ENCODE results near the gene REC8. TPM values are rescaled to one million over a fixed set of nuclear protein-coding genes. Genes with fewer than 3 reads are reported as not detected.
A peak's percentile ranks its signal among the peaks of the same experiment; 100 is the strongest.
"Not testable (repeated sequence)": the region's sequence is repeated elsewhere in the genome, so short reads cannot be mapped to it uniquely, and the experiment has no call there.

REC8 gene
- total and polyA plus RNA-seq, 5 donors from 2014 or later: 9.7 to 145 (median 13.7) TPM

DNA sequence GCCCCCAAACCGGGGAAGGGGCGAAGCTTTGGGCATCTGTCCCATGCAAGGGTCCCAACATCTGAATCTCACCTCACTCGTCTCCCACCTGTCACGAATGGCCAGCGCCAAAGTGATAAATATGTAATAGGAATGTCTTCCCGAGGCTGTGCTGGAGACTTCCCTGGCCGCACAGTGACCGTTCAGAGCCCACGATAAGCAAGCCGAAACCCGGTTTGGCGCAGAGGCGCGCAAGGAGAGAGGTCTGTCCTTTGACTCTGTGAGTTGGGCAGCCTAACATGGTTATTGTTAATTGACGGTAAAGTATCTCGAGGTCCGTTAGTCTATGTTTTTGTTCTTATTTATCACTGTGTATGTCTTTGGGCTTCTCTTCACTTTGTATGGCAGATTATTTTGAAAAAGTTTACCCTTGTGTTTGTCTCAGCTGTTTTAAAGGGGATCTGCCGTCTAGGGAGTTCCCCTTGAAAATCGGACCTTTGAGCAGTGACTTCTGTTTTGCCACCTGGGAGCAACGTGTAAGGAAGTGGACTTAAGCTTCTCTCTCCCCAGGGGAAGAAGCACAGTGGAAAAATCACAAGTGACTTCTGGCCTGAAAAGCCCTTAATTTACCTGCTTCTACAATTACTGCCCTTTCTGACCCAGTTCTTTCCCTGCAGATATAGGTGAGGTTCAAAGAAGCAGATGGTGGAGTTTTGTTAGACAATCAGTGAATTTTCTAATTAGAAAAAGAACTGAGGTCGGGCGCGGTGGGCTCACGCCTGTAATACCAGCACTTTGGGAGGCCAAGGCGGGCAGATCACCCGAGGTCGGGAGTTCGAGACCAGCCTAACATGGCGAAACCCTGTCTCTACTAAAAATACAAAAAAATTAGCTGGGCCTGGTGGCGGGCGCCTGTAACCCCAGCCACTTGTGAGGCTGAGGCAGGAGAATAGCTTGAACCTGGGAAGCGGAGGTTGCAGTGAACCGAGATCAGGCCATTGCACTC lies 24.5 kb downstream of the REC8 start:
- H3K4me1 ChIP-seq (ENCODE audit: control insufficient read depth, insufficient read depth, low read length, poor library complexity, severe bottlenecking): peaks cover 40% of the 10 kb centered on the region
- H3K27me3 Mint-ChIP-seq: peaks cover 13% of the 10 kb centered on the region
- H3K27me3 ChIP-seq (ENCODE audit: control insufficient read depth, insufficient read depth, low read length): no peaks in the 10 kb centered on the region
- H3K27ac Mint-ChIP-seq: peak overlapping the region; percentile 98
- peak overlapping the region; percentile 94 to 99 (median 96) for H3K4me3 Mint-ChIP-seq
- ATAC-seq (ENCODE audit: low read depth in 2 of 2) (no peak), DNase-seq (peak in 1 of 3 donors; percentile 35)
- H3K4me3 ChIP-seq (ENCODE audit: low read depth, low read length): peak overlapping the region; percentile 79
- H3K27ac ChIP-seq (ENCODE audit: insufficient read depth, low read length, poor library complexity, severe bottlenecking): peak overlapping the region; percentile 98
- H3K4me1 Mint-ChIP-seq: peaks cover 27 to 72% (median 45%) of the 10 kb centered on the region in 4 donors
- H3K9me3 Mint-ChIP-seq: peaks cover 0 to under 1% (median 0%) of the 10 kb centered on the region in 7 donors
- peaks cover 13% of the 10 kb centered on the region for H3K36me3 ChIP-seq (ENCODE audit: control insufficient read depth, insufficient read depth, low read length)
- no peaks in the 10 kb centered on the region for H3K9me3 ChIP-seq (ENCODE audit: control insufficient read depth in 2 of 2, low read length in 2 of 2)
- H3K36me3 Mint-ChIP-seq: peaks cover 19% of the 10 kb centered on the region

DNA sequence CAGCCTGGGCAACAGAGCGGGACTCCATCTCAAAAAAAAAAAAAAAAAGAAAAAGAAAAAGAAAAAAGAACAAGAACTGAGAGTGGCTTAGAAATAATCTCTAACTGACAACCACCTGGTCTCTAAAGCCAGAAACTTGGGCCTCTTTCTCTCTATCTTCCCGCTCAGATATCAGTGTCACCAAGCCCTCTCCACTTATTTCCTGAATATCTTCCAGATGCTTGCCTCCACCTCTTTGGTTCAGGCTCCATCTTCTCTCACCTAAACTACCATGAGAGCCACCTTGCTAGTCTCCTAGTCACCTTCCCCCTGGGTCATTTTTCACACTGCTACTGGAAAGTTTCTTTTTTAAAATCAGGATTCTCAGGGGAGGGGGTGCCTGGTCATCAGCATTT lies 25.2 kb downstream of the REC8 start:
- Mint-ChIP-seq H3K4me1 (peaks cover 22 to 69% (median 42%) of the 10 kb centered on the region in 4 donors), H3K9me3 (peaks cover 0 to 2% (median 0%) of the 10 kb centered on the region in 7 donors), H3K27ac (peak overlapping the region in 1 of 3 donors; percentile 98), H3K27me3 (peaks cover 13% of the 10 kb centered on the region), H3K36me3 (peaks cover 23% of the 10 kb centered on the region), H3K4me3 (peak overlapping the region; percentile 94 to 99 (median 96))
- Histone ChIP-seq H3K36me3 (ENCODE audit: control insufficient read depth, insufficient read depth, low read length) (peaks cover 12% of the 10 kb centered on the region), H3K27me3 (ENCODE audit: control insufficient read depth, insufficient read depth, low read length) (no peaks in the 10 kb centered on the region), H3K4me1 (ENCODE audit: control insufficient read depth, insufficient read depth, low read length, poor library complexity, severe bottlenecking) (peaks cover 40% of the 10 kb centered on the region), H3K9me3 (ENCODE audit: control insufficient read depth in 2 of 2, low read length in 2 of 2) (no peaks in the 10 kb centered on the region), H3K4me3 (ENCODE audit: low read depth, low read length) (no peak overlapping the region), H3K27ac (ENCODE audit: insufficient read depth, low read length, poor library complexity, severe bottlenecking) (no peak overlapping the region)
- DNase-seq (no peak), ATAC-seq (ENCODE audit: low read depth in 2 of 2) (no peak)

DNA sequence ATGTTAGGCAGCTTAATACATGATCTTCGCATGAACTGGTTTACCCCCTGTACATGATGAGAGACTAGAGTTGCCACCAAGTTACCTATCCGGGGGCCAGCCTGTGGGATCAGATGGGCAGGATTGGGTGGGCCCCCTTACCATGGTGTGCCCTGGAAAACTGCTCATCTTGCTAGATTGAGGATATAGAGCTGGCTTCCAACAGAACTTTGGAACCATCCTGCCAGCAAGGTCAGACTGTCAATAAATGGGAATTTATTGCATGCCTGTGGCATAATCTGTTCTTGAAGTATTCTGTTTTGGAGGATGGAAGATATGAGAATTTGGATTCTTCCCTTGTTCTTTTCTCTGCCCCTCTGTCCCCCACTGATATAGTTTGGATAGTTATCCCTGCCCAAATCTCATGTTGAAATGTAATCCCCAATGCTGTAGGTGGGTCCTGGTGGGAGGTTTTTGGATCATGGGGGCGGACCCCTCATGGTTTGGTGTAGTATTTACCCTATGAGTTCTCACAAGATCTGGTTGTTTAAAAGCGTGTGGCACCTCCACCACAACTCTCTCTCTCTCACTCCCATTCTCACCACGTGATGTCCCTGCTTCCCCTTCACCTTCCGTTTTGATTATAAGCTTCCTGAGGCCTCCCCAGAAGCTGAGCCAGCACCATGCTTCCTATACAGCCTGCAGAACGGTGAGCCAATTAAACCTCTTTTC lies 27.1 kb downstream of the REC8 start:
- DNase-seq (no peak), ATAC-seq (ENCODE audit: low read depth in 2 of 2) (no peak)
- Histone ChIP-seq H3K27me3 (ENCODE audit: control insufficient read depth, insufficient read depth, low read length) (no peaks in the 10 kb centered on the region), H3K4me3 (ENCODE audit: low read depth, low read length) (no peak overlapping the region), H3K9me3 (ENCODE audit: control insufficient read depth in 2 of 2, low read length in 2 of 2) (no peaks in the 10 kb centered on the region), H3K27ac (ENCODE audit: insufficient read depth, low read length, poor library complexity, severe bottlenecking) (peak overlapping the region; percentile 23), H3K36me3 (ENCODE audit: control insufficient read depth, insufficient read depth, low read length) (peaks cover 4% of the 10 kb centered on the region), H3K4me1 (ENCODE audit: control insufficient read depth, insufficient read depth, low read length, poor library complexity, severe bottlenecking) (peaks cover 39% of the 10 kb centered on the region)
- Mint-ChIP-seq H3K36me3 (peaks cover 24% of the 10 kb centered on the region), H3K9me3 (peaks cover 0 to 2% (median 0%) of the 10 kb centered on the region in 7 donors), H3K27ac (peak overlapping the region; percentile 70 to 91 (median 77)), H3K27me3 (peaks cover 13% of the 10 kb centered on the region), H3K4me3 (peak overlapping the region in 3 of 4 donors; percentile 4 to 91 (median 38)), H3K4me1 (peaks cover 22 to 66% (median 40%) of the 10 kb centered on the region in 4 donors)

DNA sequence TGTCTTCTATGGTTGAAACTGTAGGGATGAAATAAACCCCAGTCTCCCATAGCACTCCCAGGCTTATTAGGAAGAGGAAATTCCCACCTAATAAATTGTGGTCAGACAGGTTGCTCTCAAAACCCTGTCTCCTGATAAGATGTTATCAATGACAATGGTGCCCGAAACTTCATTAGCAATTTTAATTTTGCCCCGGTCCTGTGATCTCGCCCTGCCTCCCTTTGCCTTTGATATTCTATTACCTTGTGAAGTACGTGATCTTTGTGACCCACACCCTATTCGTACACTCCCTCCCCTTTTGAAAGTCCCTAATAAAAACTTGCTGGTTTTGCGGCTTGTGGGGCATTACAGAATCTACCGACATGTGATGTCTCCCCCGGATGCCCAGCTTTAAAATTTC lies 30.7 kb downstream of the REC8 start:
- not testable (repeated sequence) for H3K4me3 ChIP-seq (ENCODE audit: low read depth, low read length); H3K27ac ChIP-seq (ENCODE audit: insufficient read depth, low read length, poor library complexity, severe bottlenecking); ATAC-seq (ENCODE audit: low read depth in 2 of 2); DNase-seq; H3K27me3 Mint-ChIP-seq; H3K9me3 ChIP-seq (ENCODE audit: control insufficient read depth in 2 of 2, low read length in 2 of 2); H3K27me3 ChIP-seq (ENCODE audit: control insufficient read depth, insufficient read depth, low read length); H3K4me1 ChIP-seq (ENCODE audit: control insufficient read depth, insufficient read depth, low read length, poor library complexity, severe bottlenecking); H3K9me3 Mint-ChIP-seq; H3K4me3 Mint-ChIP-seq
- peaks cover 26% of the 10 kb centered on the region for H3K36me3 ChIP-seq (ENCODE audit: control insufficient read depth, insufficient read depth, low read length)
- Mint-ChIP-seq H3K4me1 (peaks cover 25 to 59% (median 30%) of the 10 kb centered on the region in 4 donors), H3K36me3 (peaks cover 44% of the 10 kb centered on the region), H3K27ac (peak overlapping the region in 1 of 3 donors; percentile 32)

DNA sequence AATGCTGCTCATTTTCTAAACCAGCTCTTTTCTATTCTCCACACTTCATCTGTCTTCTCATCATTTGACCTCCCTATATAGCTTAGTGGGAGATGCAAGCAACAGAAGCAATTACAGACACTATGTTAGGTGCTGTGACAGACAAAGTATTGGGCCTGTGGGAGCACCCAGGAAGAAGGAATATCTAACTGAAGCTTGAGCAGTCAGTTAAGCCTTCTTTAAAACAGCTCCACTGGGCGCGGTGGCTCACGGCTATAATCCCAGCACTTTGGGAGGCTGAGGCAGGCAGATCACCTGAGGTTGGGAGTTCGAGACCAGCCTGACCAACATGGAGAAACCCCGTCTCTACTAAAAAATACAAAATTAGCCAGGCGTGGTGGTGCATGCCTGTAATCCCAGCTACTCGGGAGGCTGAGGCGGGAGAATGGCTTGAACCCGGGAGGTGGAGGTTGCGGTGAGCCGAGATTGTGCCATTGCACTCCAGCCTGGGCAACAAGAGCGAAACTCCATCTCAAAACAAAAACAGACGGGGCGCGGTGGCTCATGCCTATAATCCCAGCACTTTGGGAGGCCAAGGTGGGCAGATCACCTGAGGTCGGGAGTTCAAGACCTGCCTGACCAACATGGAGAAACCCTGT lies 31.5 kb downstream of the REC8 start:
- not testable (repeated sequence) for H3K4me3 ChIP-seq (ENCODE audit: low read depth, low read length); H3K4me3 Mint-ChIP-seq; H3K27me3 Mint-ChIP-seq; ATAC-seq (ENCODE audit: low read depth in 2 of 2); H3K27me3 ChIP-seq (ENCODE audit: control insufficient read depth, insufficient read depth, low read length); DNase-seq; H3K27ac Mint-ChIP-seq; H3K4me1 ChIP-seq (ENCODE audit: control insufficient read depth, insufficient read depth, low read length, poor library complexity, severe bottlenecking); H3K9me3 Mint-ChIP-seq; H3K9me3 ChIP-seq (ENCODE audit: control insufficient read depth in 2 of 2, low read length in 2 of 2); H3K27ac ChIP-seq (ENCODE audit: insufficient read depth, low read length, poor library complexity, severe bottlenecking)
- Mint-ChIP-seq H3K4me1 (peaks cover 25 to 55% (median 32%) of the 10 kb centered on the region in 4 donors), H3K36me3 (peaks cover 49% of the 10 kb centered on the region)
- H3K36me3 ChIP-seq (ENCODE audit: control insufficient read depth, insufficient read depth, low read length): peaks cover 30% of the 10 kb centered on the region

DNA sequence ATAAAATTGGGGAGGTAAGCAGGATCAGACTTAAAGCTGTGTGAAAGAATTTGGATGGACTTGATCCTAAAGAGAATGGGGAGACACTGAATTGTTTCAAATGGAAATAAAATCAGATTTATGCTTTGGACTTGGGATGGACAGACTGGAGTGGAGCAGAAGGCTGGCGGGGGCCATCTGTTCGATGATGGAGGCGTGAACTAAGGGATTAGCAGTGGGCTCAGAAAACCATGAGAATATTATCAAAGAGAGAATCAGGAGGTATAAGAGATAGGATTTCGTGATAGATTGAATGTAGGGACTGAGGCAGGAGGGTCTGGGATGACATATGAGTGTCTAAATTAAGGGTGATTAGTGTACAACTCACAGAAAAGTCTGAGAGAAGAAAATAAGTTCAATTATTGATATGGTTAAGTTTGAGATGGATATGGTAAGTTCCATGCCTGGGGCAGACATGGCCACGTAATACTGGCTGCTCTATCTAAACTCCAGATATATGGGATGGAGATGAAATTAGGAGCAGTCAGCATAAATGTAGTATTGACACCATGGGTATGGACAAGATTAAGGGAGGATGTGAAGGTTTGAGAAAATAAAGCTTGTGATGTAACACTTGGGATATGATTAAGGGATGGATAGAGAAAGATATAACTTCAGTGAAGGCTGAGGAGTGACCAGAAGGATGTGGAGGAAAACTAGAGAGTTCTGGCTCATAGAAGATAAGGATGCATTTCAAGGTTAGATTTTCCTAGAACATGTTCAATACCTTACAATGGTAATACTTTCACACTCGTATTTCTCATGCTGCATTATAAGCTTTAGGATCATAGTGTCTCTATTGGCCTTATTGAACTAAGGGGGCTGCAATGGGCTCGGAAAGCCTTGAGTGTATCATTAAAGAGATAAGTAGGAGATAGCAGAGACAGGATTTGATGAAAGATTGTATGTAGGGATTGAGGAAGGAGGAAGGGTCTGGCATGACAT lies 32.6 kb downstream of the REC8 start:
- peaks cover 39% of the 10 kb centered on the region for H3K36me3 ChIP-seq (ENCODE audit: control insufficient read depth, insufficient read depth, low read length)
- H3K9me3 ChIP-seq (ENCODE audit: control insufficient read depth in 2 of 2, low read length in 2 of 2): no peaks in the 10 kb centered on the region
- Mint-ChIP-seq H3K4me3 (no peak overlapping the region), H3K9me3 (peaks cover 0 to 2% (median 0%) of the 10 kb centered on the region in 7 donors), H3K36me3 (peaks cover 45% of the 10 kb centered on the region), H3K27me3 (no peaks in the 10 kb centered on the region), H3K27ac (peak overlapping the region in 1 of 3 donors; percentile 0), H3K4me1 (peaks cover 15 to 49% (median 24%) of the 10 kb centered on the region in 4 donors)
- ATAC-seq (ENCODE audit: low read depth in 2 of 2) (no peak), DNase-seq (no peak)
- no peak overlapping the region for H3K4me3 ChIP-seq (ENCODE audit: low read depth, low read length)
- no peaks in the 10 kb centered on the region for H3K27me3 ChIP-seq (ENCODE audit: control insufficient read depth, insufficient read depth, low read length)
- H3K27ac ChIP-seq (ENCODE audit: insufficient read depth, low read length, poor library complexity, severe bottlenecking): no peak overlapping the region
- no peaks in the 10 kb centered on the region for H3K4me1 ChIP-seq (ENCODE audit: control insufficient read depth, insufficient read depth, low read length, poor library complexity, severe bottlenecking)

Measured in CD4-positive, CD25-positive, alpha-beta regulatory T cell (primary cell).